ENCODE data around the gene LPAR3. TPM values are rescaled to one million over a fixed set of nuclear protein-coding genes. Genes with fewer than 3 reads are reported as not detected.

Gene LPAR3
- total and polyA plus RNA-seq, 9 donors, result 0.20 to 22.7 (median 2.5) TPM

DNA sequence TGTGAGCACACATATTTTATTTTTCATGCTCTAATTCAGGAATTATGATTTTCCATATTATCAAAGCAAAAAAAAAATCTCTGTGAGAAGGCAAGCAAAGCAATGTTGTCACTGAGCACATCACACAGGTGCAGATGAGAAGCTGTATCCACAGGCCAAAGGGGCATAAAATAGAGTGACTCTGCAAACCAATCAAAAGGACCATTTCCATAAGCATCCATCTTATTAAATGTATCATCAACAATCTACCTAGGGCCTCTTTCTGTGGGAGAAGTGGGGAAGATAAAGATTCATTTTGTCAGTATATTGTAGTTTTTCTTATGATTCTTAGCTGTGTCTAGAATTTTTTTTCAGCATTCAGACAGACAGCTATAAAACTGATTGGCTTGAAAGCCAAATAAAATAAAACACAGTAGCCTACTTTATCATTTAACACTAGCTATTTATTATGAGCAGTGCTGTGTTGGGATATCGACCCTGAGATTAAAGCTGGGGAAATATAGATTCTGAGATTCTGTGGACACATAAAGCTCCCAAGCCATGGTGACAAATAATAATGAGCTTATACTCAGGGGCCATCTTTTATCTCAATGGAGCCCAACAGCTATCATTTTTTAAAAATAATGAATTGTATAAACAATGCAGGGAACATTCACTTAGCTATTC is 90.3 kb downstream of the LPAR3 start:
- DNase-seq, result no peak
- intact Hi-C loops (cut with DNase I), result no loop called here
- H3K36me3 ChIP-seq, result no peaks in the 10 kb centered on the region
- H3K27ac ChIP-seq, result no peak overlapping the region
- no peaks in the 10 kb centered on the region for H3K9me3 ChIP-seq
- H3K4me3 ChIP-seq, result no peak overlapping the region
- H3K4me1 ChIP-seq (ENCODE audit: insufficient read depth), result no peaks in the 10 kb centered on the region
- H3K27me3 ChIP-seq, result no peaks in the 10 kb centered on the region
- 77 to 88% (median 79%) methylated on average over 1 of the region's 1 CpG for WGBS, 3 donors
- no peak for TF ChIP-seq EP300 (IDR thresholded peaks at IDR 0.05)
- no peak for TF ChIP-seq POLR2A (IDR thresholded peaks at IDR 0.05)
- TF ChIP-seq, protein P1, sequence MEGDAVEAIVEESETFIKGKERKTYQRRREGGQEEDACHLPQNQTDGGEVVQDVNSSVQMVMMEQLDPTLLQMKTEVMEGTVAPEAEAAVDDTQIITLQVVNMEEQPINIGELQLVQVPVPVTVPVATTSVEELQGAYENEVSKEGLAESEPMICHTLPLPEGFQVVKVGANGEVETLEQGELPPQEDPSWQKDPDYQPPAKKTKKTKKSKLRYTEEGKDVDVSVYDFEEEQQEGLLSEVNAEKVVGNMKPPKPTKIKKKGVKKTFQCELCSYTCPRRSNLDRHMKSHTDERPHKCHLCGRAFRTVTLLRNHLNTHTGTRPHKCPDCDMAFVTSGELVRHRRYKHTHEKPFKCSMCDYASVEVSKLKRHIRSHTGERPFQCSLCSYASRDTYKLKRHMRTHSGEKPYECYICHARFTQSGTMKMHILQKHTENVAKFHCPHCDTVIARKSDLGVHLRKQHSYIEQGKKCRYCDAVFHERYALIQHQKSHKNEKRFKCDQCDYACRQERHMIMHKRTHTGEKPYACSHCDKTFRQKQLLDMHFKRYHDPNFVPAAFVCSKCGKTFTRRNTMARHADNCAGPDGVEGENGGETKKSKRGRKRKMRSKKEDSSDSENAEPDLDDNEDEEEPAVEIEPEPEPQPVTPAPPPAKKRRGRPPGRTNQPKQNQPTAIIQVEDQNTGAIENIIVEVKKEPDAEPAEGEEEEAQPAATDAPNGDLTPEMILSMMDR (IDR thresholded peaks at IDR 0.05), result no peak

DNA sequence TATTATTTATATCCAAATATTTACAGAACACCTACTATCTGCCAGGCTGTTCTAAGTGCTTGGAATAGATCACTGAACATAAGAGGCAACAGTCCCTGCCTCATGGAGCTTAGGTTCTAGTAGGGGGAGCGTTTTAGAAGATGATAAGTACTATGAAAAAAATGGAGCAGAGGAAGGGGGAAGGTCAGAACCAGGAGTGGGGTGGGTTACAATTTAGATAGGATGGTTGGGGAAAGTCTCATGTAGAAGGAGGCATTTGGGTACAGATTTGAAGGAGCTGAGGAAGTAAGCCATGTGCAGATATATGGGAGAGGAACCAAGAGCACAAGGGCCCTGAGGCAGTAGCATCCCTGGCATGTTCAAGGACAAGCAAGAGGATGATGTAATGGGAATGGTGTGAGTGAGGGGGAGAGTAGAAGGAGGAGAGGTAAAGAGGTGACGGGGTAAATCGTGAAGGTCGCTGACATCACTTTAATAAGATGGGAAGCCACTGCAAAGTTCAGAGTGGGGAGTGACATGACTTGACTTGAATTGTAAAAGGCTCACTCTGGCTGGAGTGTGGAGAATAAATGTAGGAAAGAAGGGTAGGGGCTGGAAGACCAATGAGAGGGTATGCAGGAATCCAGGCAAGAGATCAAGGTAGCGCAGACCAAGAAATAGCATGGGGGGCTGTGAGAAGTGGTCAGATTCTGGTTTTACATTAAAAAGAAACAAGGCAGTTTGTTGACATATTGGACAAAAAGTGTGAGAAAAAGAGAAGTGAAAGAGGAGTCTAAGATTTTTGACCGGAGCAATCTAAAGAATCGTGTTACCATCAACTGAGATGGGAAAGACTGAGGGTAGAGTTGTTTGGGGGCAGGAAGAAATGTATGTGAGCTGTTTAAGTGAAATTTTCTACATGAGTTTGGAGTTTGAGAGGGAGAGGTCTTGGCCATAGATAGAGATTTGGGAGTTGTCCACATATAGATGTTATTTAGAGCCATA is 92.6 kb downstream of the LPAR3 start:
- no peak for TF ChIP-seq EP300 (IDR thresholded peaks at IDR 0.05)
- TF ChIP-seq, protein P1 (IDR thresholded peaks at IDR 0.05), result no peak
- no peak for TF ChIP-seq POLR2A (IDR thresholded peaks at IDR 0.05)
- 72 to 77% (median 73%) methylated on average over 7 of the region's 7 CpGs for WGBS, 3 donors
- H3K27ac ChIP-seq, result no peak overlapping the region
- no peak overlapping the region for H3K4me3 ChIP-seq
- intact Hi-C loops (cut with DNase I), result loop anchor here in 1 of 4 donors (2.0 kb wide), 1 partner anchor 30 kb away; no protein-coding TSS in a partner anchor
- DNase-seq, result no peak
- no peaks in the 10 kb centered on the region for H3K4me1 ChIP-seq (ENCODE audit: insufficient read depth)
- H3K9me3 ChIP-seq, result no peaks in the 10 kb centered on the region
- H3K27me3 ChIP-seq, result no peaks in the 10 kb centered on the region
- H3K36me3 ChIP-seq, result no peaks in the 10 kb centered on the region

DNA sequence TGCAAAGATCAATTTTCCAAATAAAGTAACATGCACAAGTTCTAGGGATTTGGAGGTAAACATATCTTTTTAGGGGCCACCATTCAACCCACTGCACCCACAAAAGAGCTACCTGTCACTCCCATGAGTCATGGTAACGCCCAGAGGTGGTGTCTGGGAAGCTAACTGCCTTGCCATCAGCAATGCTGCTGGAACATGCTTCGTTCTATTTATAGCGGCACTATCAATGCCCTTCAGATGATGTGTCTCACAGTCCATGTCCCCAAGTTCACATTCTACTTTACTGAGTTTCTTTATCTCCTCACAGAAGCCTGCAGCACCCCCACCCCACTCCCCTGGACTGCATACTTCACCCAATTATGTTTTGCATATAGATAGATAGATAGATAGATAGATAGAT is 95.4 kb downstream of the LPAR3 start:
- 84 to 89% (median 87%) methylated on average over 3 of the region's 3 CpGs for WGBS, 3 donors
- TF ChIP-seq POLR2A (IDR thresholded peaks at IDR 0.05) (no peak), EP300 (IDR thresholded peaks at IDR 0.05) (no peak)
- TF ChIP-seq, protein P1 (IDR thresholded peaks at IDR 0.05), result no peak
- intact Hi-C loops (cut with DNase I), result no loop called here

DNA sequence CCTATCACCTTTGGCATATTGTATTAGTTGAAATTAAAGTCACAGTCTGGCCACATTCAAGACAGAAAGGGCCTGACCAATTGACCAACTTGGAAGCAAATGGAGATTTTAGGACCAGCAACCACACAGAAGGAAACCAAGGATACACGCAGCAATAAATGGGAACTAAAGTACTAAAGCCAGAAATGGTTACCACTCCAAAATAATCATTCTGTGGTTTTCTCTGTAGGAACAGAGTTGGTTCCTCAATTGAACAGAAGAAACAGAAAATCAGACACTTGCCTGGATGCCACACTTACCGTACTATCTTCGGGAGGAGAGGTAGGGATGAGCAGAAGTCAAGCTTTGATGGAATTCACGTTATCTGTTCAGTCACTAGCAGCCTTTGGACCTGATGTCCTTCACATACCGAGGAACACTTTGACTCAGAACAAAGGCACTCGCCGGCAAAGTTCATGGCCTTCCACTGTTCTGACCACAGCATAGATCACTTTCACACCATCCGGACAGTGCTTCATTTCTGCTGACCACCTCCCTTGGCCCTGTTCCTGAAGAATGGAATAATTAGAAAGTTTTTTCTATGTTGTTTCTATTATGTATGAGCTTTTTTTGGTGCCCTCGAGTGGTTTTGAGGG is 96.9 kb downstream of the LPAR3 start:
- H3K27me3 ChIP-seq, result no peaks in the 10 kb centered on the region
- H3K4me3 ChIP-seq, result no peak overlapping the region
- WGBS, 3 donors, result 68 to 78% (median 68%) methylated on average over 9 of the region's 9 CpGs
- TF ChIP-seq POLR2A (IDR thresholded peaks at IDR 0.05) (no peak), EP300 (IDR thresholded peaks at IDR 0.05) (no peak)
- TF ChIP-seq, protein P1 (IDR thresholded peaks at IDR 0.05), result no peak
- H3K9me3 ChIP-seq, result no peaks in the 10 kb centered on the region
- intact Hi-C loops (cut with DNase I), result no loop called here
- H3K36me3 ChIP-seq, result no peaks in the 10 kb centered on the region
- H3K4me1 ChIP-seq (ENCODE audit: insufficient read depth), result no peaks in the 10 kb centered on the region
- no peak overlapping the region for H3K27ac ChIP-seq
- DNase-seq, result no peak

More for the DNA sequence above, 95.4 kb downstream of the LPAR3 start:
- Histone ChIP-seq H3K9me3 (no peaks in the 10 kb centered on the region), H3K27ac (no peak overlapping the region), H3K4me3 (no peak overlapping the region), H3K36me3 (no peaks in the 10 kb centered on the region), H3K4me1 (ENCODE audit: insufficient read depth) (no peaks in the 10 kb centered on the region), H3K27me3 (no peaks in the 10 kb centered on the region)
- no peak for DNase-seq
